Epithelial cell of proximal tubule (primary cell): Measurements from ENCODE around the gene KRTAP22-2. TPM values are rescaled to one million over a fixed set of nuclear protein-coding genes. Genes with fewer than 3 reads are reported as not detected.

Experiments
- DNase-seq: peaks from one replicate; pipeline ENCODE4 v3.0.0-alpha.2; 2011; ENCODE audit warnings: low read depth
- H3K4me3 ChIP-seq: 2 replicates; pipeline ENCODE4 v1.5.1; 2011; ENCODE audit warnings: low read depth, mild to moderate bottlenecking, low read length
- CTCF ChIP-seq: conservative IDR thresholded peaks from 2 replicates; pipeline ENCODE4 v1.5.1; 2012; ENCODE audit warnings: low read depth, mild to moderate bottlenecking, low read length
- total RNA-seq: library from RNA; depleted of rRNA; stranded (reverse); fragments of >200 nt; gene quantifications from 2 replicates; pipeline ENCODE4 v1.2.3, GENCODE V29; 2015

KRTAP22-2 gene
- total RNA-seq, result not detected in 2 replicates

- no peak within 1 kb of the TSS for H3K4me3 ChIP-seq
- no peak for DNase-seq
- no peak for TF ChIP-seq CTCF
Observed at GRCh38 chr21:30590297-30590696, at the start of gene KRTAP22-2. KRTAP22-2 (minus strand) TSS chr21:30590397.

GRCh38 chr21:30638686-30639085, 48.5 kb upstream of the KRTAP22-2 start:
- H3K4me3 ChIP-seq, result no peak overlapping the region
- DNase-seq, result no peak
- TF ChIP-seq CTCF, result no peak

GRCh38 chr21:30634906-30635305, 44.7 kb upstream of the KRTAP22-2 start, which contains the start of gene KRTAP20-2:
KRTAP20-2 (plus strand) TSS chr21:30635206; CDS start chr21:30635264, 58 bp downstream.
- TF ChIP-seq CTCF, result no peak
- DNase-seq, result no peak

GRCh38 chr21:30629200-30629599, 39.0 kb upstream of the KRTAP22-2 start:
- TF ChIP-seq CTCF, result no peak
- no peak overlapping the region for H3K4me3 ChIP-seq
- no peak for DNase-seq

More at GRCh38 chr21:30634906-30635305, 44.7 kb upstream of the KRTAP22-2 start, which contains the start of gene KRTAP20-2:
- no peak within 1 kb of the TSS for H3K4me3 ChIP-seq

GRCh38 chr21:30628109-30628508, 37.9 kb upstream of the KRTAP22-2 start:
- no peak for DNase-seq
- H3K4me3 ChIP-seq, result no peak overlapping the region
- TF ChIP-seq CTCF, result no peak

GRCh38 chr21:30625449-30626165, 35.4 kb upstream of the KRTAP22-2 start:
- DNase-seq, result no peak
- no peak for TF ChIP-seq CTCF
- H3K4me3 ChIP-seq, result no peak overlapping the region

GRCh38 chr21:30623362-30623761, 33.2 kb upstream of the KRTAP22-2 start:
- no peak overlapping the region for H3K4me3 ChIP-seq
- TF ChIP-seq CTCF, result no peak
- DNase-seq, result no peak
